ENCODE results near the gene DLL1. TPM values are rescaled to one million over a fixed set of nuclear protein-coding genes. Genes with fewer than 3 reads are reported as not detected.

The DLL1 gene
- total RNA-seq, 1 donor from 2014 or later = 16.5 TPM

DNA sequence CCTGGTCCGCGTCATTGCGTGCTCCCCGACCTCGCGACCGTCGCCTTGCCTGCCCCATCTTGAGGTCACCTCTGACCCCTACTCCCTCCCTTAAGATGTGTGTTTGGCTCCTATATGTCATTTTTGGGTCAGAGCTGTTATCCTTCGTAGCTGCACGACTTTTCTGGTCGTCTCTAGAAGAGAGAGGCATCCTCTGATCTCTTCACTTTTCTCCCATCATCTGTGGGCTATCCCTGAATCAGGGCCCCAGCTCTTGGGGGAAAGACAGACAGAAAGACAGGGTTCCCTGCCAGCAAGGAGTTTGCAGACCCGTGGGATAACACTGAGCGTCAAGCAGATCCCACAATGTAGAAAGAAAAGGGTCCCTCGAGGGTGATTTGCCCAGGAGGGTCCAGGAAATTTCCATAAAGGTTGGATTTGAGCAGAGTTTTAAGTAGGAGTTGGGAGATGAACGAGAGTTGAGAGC lies 16.2 kb upstream of the DLL1 start:
- no peaks in the 10 kb centered on the region for H3K27me3 ChIP-seq
- H3K4me3 ChIP-seq = peak overlapping the region; percentile 87 to 90
- TF ChIP-seq, protein P1, sequence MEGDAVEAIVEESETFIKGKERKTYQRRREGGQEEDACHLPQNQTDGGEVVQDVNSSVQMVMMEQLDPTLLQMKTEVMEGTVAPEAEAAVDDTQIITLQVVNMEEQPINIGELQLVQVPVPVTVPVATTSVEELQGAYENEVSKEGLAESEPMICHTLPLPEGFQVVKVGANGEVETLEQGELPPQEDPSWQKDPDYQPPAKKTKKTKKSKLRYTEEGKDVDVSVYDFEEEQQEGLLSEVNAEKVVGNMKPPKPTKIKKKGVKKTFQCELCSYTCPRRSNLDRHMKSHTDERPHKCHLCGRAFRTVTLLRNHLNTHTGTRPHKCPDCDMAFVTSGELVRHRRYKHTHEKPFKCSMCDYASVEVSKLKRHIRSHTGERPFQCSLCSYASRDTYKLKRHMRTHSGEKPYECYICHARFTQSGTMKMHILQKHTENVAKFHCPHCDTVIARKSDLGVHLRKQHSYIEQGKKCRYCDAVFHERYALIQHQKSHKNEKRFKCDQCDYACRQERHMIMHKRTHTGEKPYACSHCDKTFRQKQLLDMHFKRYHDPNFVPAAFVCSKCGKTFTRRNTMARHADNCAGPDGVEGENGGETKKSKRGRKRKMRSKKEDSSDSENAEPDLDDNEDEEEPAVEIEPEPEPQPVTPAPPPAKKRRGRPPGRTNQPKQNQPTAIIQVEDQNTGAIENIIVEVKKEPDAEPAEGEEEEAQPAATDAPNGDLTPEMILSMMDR (IDR thresholded peaks at IDR 0.05) = no peak
- no peak for DNase-seq (ENCODE audit: low spot score in 2 of 2)
- peak overlapping the region; percentile 85 to 86 for H3K27ac ChIP-seq
- intact Hi-C loops (cut with DNase I) = no loop called here
- no peaks in the 10 kb centered on the region for H3K9me3 ChIP-seq
- peaks cover 0 to 19% of the 10 kb centered on the region in 2 donors for H3K4me1 ChIP-seq
- no peaks in the 10 kb centered on the region for H3K36me3 ChIP-seq

DNA sequence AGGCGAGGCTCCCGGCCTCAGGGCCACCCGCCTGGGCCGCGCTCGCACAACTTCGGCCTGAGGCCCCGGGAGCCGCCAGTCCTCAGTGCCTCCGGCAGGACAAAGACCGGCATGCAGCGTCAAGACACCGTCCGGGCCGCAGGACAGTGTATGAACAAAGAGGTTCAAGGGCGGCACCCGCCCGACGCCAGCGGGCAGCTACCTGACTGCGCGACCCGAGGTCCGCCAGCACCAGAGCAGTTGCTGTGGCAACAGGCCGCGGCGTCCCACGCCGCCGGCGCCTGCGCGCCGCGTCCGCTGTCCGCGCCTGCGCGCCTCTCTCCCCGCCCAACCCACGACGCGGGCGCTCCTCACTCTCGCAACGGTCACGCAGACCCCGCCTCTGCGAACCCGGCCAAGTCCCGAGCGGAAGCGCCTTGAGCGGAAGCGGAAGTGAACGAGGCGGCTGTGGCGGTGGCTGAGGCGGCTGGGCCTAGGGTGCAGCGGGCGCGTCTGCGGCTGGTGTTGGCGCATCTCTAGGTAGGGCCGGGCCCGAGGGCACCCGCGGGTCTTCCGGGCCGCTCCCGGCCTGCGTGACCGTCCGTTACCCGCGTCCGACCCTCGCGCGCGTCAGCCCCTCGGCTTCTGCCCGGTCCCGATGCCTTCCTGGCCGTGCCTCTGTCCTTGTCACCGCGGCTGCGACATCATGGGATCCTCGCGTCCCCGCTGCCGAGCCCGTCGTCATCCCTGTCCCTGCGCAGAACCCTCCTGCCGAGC lies 15.6 kb upstream of the DLL1 start, which contains the start of gene FAM120B:
TSS of gene FAM120B (plus strand) at position 435 of the 756 bp plus-strand sequence. CDS start 10,633 bp downstream, outside the sequence.
- intact Hi-C loops (cut with DNase I) = loop anchor here (1.0 kb wide), 1 partner anchor 247 kb away; the partner anchor contains the start of gene PSMB1
- no peaks in the 10 kb centered on the region for H3K27me3 ChIP-seq
- H3K4me1 ChIP-seq = peaks cover 0 to 19% of the 10 kb centered on the region in 2 donors
- TF ChIP-seq, protein P1 (IDR thresholded peaks at IDR 0.05) = no peak
- H3K36me3 ChIP-seq = no peaks in the 10 kb centered on the region
- H3K9me3 ChIP-seq = no peaks in the 10 kb centered on the region
- peak within 1 kb of the TSS; percentile 87 to 90 for H3K4me3 ChIP-seq
- peak; percentile 87 to 98 for DNase-seq (ENCODE audit: low spot score in 2 of 2)
- H3K27ac ChIP-seq = peak within 1 kb of the TSS; percentile 85 to 86

DNA sequence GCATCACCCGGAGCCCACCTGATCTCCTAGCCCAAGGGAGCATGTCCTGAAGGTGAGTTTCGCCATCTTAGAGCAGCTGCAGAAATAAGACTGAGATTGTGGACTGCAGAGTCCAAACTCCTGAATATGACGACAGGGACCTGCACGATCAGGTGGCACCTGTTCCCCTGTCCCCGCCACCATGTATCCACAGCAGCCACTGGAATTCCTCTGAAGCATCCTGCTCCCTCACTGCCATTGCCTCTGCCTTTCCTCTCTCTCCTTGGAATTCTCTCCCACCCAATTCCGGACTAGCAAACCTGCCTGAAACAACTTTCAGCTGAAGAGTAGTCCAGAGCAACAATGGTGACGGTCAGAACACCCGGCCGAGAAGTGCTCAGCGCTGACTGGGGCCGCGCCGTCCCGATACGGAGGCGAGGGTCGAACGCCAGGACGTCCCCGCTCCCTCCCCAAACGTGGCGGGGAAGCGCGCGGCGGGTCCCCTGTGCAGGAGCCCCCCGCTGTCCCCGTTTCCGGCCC lies 15.0 kb upstream of the DLL1 start:
- Histone ChIP-seq H3K9me3 (no peaks in the 10 kb centered on the region), H3K27me3 (no peaks in the 10 kb centered on the region), H3K27ac (peak overlapping the region; percentile 54 to 58), H3K4me3 (peak overlapping the region; percentile 87 to 90), H3K36me3 (no peaks in the 10 kb centered on the region), H3K4me1 (peaks cover 0 to 19% of the 10 kb centered on the region in 2 donors)
- TF ChIP-seq, protein P1 (IDR thresholded peaks at IDR 0.05) = no peak
- intact Hi-C loops (cut with DNase I) = loop anchor here (1.0 kb wide), 1 partner anchor 247 kb away; the partner anchor contains the start of gene PSMB1
- DNase-seq (ENCODE audit: low spot score in 2 of 2) = no peak

DNA sequence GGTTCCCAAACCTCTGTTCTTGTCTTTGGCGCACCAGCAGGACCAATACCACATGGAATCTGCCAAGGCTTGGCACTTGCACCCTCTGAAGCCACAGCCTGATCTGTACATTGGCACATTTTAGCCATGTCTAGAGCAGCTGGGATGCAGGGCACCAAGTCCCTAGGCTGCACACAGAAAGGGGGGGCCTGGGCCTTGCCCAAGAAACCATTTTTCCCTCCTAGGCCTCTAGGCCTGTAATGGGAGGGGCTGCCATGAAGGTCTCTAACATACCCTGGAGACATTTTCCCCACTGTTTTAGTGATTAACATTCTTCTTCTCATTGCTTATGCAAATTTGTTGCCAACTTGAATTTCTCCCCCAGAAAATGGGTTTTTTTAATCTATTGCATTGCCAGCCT lies 10.3 kb upstream of the DLL1 start:
- DNase-seq (ENCODE audit: low spot score in 2 of 2) = peak in 1 of 2 donors; percentile 22
- Histone ChIP-seq H3K9me3 (no peaks in the 10 kb centered on the region), H3K4me3 (no peak overlapping the region), H3K36me3 (no peaks in the 10 kb centered on the region), H3K27me3 (peaks cover 12% of the 10 kb centered on the region), H3K4me1 (peaks cover 6 to 10% of the 10 kb centered on the region in 2 donors), H3K27ac (no peak overlapping the region)
- TF ChIP-seq, protein P1 (IDR thresholded peaks at IDR 0.05) = no peak
- intact Hi-C loops (cut with DNase I) = no loop called here

DNA sequence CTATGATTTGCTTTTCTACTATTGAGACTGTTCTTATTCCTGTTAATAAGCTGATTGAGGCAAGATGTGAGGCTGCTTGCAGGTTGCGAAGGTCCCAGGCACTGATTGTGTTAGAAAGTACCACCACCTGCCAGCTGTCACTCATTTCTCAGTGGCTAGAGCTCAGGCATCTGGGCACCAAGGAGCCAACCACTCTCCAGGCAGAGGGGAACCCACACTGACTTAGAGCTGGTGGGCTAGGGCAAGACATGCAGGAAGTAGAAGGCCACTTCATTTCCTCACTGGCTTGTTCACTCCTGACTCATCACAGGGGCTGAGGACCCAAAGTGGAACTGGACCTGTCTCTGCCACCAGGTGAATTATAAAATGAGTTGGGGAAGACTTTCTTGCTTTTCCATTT lies 7.8 kb upstream of the DLL1 start:
- Histone ChIP-seq H3K4me1 (peaks cover 13 to 19% of the 10 kb centered on the region in 2 donors), H3K36me3 (no peaks in the 10 kb centered on the region), H3K27ac (no peak overlapping the region), H3K4me3 (no peak overlapping the region), H3K9me3 (no peaks in the 10 kb centered on the region), H3K27me3 (peaks cover 34% of the 10 kb centered on the region)
- TF ChIP-seq, protein P1 (IDR thresholded peaks at IDR 0.05) = no peak
- DNase-seq (ENCODE audit: low spot score in 2 of 2) = peak in 1 of 2 donors; percentile 12
- intact Hi-C loops (cut with DNase I) = no loop called here

All from ascending aorta (tissue), 2 donors.